Measurements from ENCODE around the gene CELSR1. TPM values are rescaled to one million over a fixed set of nuclear protein-coding genes. Genes with fewer than 3 reads are reported as not detected.

Gene CELSR1
- total RNA-seq, 1 experiment from 2014 or later = 30.7 TPM

- peaks cover 21% of the 10 kb centered on the region for H3K4me1 ChIP-seq (ENCODE audit: control insufficient read depth, insufficient read depth, low read length)
- ChIA-PET POLR2A (no interaction called here), CTCF (interaction anchor here (1.0 kb wide), 2 partner anchors 37 to 180 kb away, joined by 3 read pairs; no protein-coding TSS in a partner anchor)
- no peaks in the 10 kb centered on the region for H3K36me3 ChIP-seq (ENCODE audit: control insufficient read depth, insufficient read depth, low read length)
- no peak for DNase-seq (ENCODE audit: low read depth, low spot score)
- peak; percentile 60 for ATAC-seq
- in situ Hi-C loops (cut with HindIII; ENCODE audit: low pct_unique_long_range_greater_than_20kb, low sequenced_read_pairs) (no loop called here), intact Hi-C loops (cut with micrococcal nuclease; ENCODE audit: unreplicated experiment) (no loop called here)
- TF ChIP-seq REST (IDR thresholded peaks at IDR 0.05; ENCODE audit: insufficient read depth in 1 of 2, low read depth in 2 of 2, low read length in 1 of 2) (no peak), SIN3A (IDR thresholded peaks at IDR 0.05; ENCODE audit: borderline replicate concordance, insufficient read depth, low read depth, low read length) (no peak), POLR2AphosphoS5 (IDR thresholded peaks at IDR 0.05; ENCODE audit: low read depth, low read length) (no peak), TCF7L2 (IDR thresholded peaks at IDR 0.05; ENCODE audit: low read depth, low read length) (no peak)
- TF ChIP-seq, protein P1, sequence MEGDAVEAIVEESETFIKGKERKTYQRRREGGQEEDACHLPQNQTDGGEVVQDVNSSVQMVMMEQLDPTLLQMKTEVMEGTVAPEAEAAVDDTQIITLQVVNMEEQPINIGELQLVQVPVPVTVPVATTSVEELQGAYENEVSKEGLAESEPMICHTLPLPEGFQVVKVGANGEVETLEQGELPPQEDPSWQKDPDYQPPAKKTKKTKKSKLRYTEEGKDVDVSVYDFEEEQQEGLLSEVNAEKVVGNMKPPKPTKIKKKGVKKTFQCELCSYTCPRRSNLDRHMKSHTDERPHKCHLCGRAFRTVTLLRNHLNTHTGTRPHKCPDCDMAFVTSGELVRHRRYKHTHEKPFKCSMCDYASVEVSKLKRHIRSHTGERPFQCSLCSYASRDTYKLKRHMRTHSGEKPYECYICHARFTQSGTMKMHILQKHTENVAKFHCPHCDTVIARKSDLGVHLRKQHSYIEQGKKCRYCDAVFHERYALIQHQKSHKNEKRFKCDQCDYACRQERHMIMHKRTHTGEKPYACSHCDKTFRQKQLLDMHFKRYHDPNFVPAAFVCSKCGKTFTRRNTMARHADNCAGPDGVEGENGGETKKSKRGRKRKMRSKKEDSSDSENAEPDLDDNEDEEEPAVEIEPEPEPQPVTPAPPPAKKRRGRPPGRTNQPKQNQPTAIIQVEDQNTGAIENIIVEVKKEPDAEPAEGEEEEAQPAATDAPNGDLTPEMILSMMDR (IDR thresholded peaks at IDR 0.05) = no peak
- H3K9me3 ChIP-seq (ENCODE audit: control insufficient read depth, insufficient read depth, low read depth, low read length) = no peaks in the 10 kb centered on the region
- BruUV-seq (replicated peaks) = no TSS peak
- H3K27me3 ChIP-seq (ENCODE audit: control insufficient read depth, insufficient read depth, low read length) = no peaks in the 10 kb centered on the region
- 0 out of 2 replicates have a peak overlapping the region, but pooled peaks have one; percentile 54 for H3K27ac ChIP-seq (ENCODE audit: low read length)
- H3K4me3 ChIP-seq (ENCODE audit: low read depth in 2 of 2, low read length in 2 of 2) = no peak overlapping the region
These were observed 9.9 kb upstream of the CELSR1 start for GRCh38 chr22:46547179-46547882.

DNA sequence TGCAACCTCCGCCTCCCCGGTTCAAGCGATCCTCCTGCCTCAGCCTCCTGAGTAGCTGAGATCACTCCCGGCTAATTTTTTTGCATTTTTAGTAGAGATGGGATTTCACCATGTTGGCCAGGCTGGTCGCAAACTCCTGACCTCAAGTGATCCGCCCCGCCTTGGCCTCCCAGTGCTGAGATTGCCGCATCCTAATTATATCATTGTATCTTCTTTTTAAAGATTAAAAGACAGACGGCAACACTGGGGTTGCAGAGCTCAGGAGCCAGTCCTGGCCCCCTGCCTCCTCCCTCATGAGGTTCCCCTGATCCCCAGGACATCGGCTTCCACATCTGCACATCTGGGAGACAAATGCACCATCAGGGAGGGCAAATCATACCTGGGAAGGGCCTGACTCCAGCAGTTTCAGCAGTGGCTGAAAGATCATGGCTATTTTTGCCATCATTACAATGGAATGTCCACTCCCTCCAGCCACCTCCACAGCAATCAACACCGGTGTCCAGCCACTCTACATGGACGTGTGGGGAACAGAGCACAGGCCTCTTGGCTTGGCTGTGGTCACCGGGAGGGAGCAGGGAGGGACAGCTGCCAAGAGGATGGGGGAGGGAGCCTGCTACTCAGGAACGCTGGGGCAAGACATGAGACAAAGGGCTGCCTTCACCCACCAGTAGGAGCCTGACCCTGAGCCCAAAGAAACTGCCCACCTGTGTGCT is 9.2 kb upstream of the CELSR1 start:
- Histone ChIP-seq H3K27me3 (ENCODE audit: control insufficient read depth, insufficient read depth, low read length) (no peaks in the 10 kb centered on the region), H3K4me1 (ENCODE audit: control insufficient read depth, insufficient read depth, low read length) (peaks cover 26% of the 10 kb centered on the region), H3K27ac (ENCODE audit: low read length) (peak overlapping the region; percentile 34; the same call in 1 of the 2 replicates), H3K36me3 (ENCODE audit: control insufficient read depth, insufficient read depth, low read length) (no peaks in the 10 kb centered on the region), H3K4me3 (ENCODE audit: low read depth in 2 of 2, low read length in 2 of 2) (no peak overlapping the region), H3K9me3 (ENCODE audit: control insufficient read depth, insufficient read depth, low read depth, low read length) (no peaks in the 10 kb centered on the region)
- ChIA-PET CTCF (interaction anchor here (1.0 kb wide), 1 partner anchor 179 kb away, joined by 3 read pairs; no protein-coding TSS in a partner anchor), POLR2A (no interaction called here)
- in situ Hi-C loops (cut with HindIII; ENCODE audit: low pct_unique_long_range_greater_than_20kb, low sequenced_read_pairs) (no loop called here), intact Hi-C loops (cut with micrococcal nuclease; ENCODE audit: unreplicated experiment) (no loop called here)
- BruUV-seq (replicated peaks) = no TSS peak
- TF ChIP-seq TCF7L2 (IDR thresholded peaks at IDR 0.05; ENCODE audit: low read depth, low read length) (no peak), POLR2AphosphoS5 (IDR thresholded peaks at IDR 0.05; ENCODE audit: low read depth, low read length) (no peak)
- ATAC-seq (peak; percentile 23), DNase-seq (ENCODE audit: low read depth, low spot score) (no peak)
